ENCODE data around the gene CDH4.

DNA sequence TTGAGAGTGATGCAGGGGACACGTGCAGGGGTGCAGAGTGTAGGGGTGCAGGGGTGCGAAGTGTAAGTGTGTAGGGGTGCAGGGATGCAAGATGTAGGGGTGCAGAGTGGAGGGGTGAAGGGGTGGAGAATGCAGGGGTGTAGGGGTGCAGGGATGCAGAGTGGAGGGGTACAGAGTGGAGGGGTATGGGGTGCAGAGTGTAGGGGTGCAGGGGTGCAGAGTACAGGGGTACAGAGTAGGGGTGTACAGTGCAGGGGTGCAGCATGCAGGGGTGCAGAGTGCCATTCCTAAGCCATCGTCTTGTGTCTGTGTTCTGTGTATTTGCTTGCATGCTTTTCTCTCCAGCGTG is 468.3 kb downstream of the CDH4 start:
- TF ChIP-seq, protein P1, sequence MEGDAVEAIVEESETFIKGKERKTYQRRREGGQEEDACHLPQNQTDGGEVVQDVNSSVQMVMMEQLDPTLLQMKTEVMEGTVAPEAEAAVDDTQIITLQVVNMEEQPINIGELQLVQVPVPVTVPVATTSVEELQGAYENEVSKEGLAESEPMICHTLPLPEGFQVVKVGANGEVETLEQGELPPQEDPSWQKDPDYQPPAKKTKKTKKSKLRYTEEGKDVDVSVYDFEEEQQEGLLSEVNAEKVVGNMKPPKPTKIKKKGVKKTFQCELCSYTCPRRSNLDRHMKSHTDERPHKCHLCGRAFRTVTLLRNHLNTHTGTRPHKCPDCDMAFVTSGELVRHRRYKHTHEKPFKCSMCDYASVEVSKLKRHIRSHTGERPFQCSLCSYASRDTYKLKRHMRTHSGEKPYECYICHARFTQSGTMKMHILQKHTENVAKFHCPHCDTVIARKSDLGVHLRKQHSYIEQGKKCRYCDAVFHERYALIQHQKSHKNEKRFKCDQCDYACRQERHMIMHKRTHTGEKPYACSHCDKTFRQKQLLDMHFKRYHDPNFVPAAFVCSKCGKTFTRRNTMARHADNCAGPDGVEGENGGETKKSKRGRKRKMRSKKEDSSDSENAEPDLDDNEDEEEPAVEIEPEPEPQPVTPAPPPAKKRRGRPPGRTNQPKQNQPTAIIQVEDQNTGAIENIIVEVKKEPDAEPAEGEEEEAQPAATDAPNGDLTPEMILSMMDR (conservative IDR thresholded peaks at IDR 0.05; ENCODE audit: low read length), result no peak
- no peak for TF ChIP-seq EZH2phosphoT487 (IDR thresholded peaks at IDR 0.05; ENCODE audit: borderline replicate concordance, low read depth, low read length)

Measured in OCI-LY7 (cell line).